ENCODE measurements around the gene RBBP5. TPM values are rescaled to one million over a fixed set of nuclear protein-coding genes. Genes with fewer than 3 reads are reported as not detected.

RBBP5 gene
- total RNA-seq, 2 donors from 2014 or later: 5.6 to 9.3 TPM

DNA sequence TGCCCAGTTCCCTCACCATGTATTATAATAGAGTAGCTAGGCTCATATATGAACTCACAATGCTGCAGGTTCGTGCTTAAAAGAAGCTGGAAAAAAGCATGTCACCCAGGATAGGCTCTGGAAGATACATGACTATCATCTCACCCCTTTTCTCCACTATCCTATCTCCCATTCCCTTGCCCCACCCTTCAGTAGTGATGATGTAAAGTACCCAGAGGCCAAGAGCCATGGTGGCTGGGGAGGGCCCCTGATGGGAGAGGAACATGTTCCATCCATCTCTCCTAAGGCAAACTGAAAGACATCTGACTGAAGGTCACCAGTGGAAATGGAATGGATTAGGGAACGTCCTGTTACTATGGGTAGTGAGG is 20.3 kb upstream of the RBBP5 start:
- H3K4me1 ChIP-seq: peaks cover 18% of the 10 kb centered on the region
- TF ChIP-seq POLR2A (IDR thresholded peaks at IDR 0.05) (no peak), CTCF (IDR thresholded peaks at IDR 0.05) (no peak)
- H3K27ac ChIP-seq: peak overlapping the region in 2 of 4 donors; percentile 51
- no peak for DNase-seq
- intact Hi-C loops (cut with DNase I): no loop called here
- no peaks in the 10 kb centered on the region for H3K27me3 ChIP-seq
- no peak overlapping the region for H3K4me3 ChIP-seq
- H3K9me3 ChIP-seq: no peaks in the 10 kb centered on the region
- WGBS, 2 donors: 25 to 32% methylated on average over 2 of the region's 2 CpGs
- ATAC-seq: no peak
- H3K36me3 ChIP-seq (replicated peaks in 1 of 2; ENCODE audit: insufficient read depth in 1 of 2, low read depth in 2 of 2): no peaks in the 10 kb centered on the region

DNA sequence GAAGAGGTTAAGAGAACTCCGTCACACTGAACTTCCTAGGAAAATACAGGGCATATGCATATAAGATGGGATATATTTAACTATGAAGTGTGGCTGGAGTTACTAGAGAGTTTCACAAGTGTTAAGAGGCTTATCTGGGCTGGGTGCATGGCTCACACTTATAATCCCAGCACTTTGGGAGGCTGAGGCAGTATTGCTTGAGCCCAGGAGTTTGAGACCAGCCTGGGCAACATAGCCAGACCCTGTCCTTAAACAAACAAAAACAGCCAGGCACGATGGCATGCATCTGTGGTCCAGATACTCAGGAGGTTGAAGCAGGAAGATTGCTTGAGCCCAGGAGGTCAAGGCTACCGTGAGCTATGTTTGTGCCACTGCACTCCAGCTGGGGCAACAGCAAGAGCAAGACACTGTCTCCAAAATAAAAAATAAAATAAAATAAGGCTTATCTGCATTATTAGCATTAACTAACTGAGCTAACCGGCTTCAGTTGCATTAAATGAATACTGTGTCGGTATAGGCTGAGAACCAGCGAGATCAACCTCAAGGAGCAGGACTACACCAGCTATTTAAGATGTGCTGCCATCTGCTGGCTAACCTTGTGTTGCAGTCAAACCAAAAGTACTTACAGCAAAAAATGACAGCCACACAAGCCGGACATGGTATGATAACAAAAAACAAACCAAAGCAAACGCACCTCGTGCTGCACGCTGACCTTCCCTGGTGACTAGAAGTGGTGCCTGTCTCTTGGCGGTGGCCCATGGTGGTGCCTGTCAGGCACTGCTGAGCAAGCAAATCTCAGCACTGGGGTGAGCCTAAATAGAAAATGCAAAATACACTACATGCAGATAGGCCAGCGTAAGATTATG is 19.7 kb upstream of the RBBP5 start:
- no peak overlapping the region for H3K4me3 ChIP-seq
- ATAC-seq (peak; percentile 88), DNase-seq (peak; percentile 80 to 90 (median 83))
- intact Hi-C loops (cut with DNase I): no loop called here
- no peaks in the 10 kb centered on the region for H3K36me3 ChIP-seq (replicated peaks in 1 of 2; ENCODE audit: insufficient read depth in 1 of 2, low read depth in 2 of 2)
- H3K27me3 ChIP-seq: no peaks in the 10 kb centered on the region
- TF ChIP-seq POLR2A (IDR thresholded peaks at IDR 0.05): no peak
- peak; percentile 44 to 86 (median 78) for TF ChIP-seq CTCF (IDR thresholded peaks at IDR 0.05)
- H3K27ac ChIP-seq: peak overlapping the region in 2 of 4 donors; percentile 51
- peaks cover 18% of the 10 kb centered on the region for H3K4me1 ChIP-seq
- no peaks in the 10 kb centered on the region for H3K9me3 ChIP-seq
- WGBS, 2 donors: 13 to 18% methylated on average over 12 of the region's 12 CpGs

GRCh38 chr1:205140113-205140512 is 18.3 kb upstream of the RBBP5 start:
- H3K4me3 ChIP-seq: no peak overlapping the region
- H3K27ac ChIP-seq: no peak overlapping the region
- no peak for DNase-seq
- ATAC-seq: no peak
- no peak for TF ChIP-seq CTCF (IDR thresholded peaks at IDR 0.05)
- TF ChIP-seq POLR2A (IDR thresholded peaks at IDR 0.05): no peak
- intact Hi-C loops (cut with DNase I): no loop called here
- H3K4me1 ChIP-seq: peaks cover 17% of the 10 kb centered on the region
- WGBS, 2 donors: 81 to 84% methylated on average over 4 of the region's 4 CpGs
- H3K27me3 ChIP-seq: no peaks in the 10 kb centered on the region
- no peaks in the 10 kb centered on the region for H3K36me3 ChIP-seq (replicated peaks in 1 of 2; ENCODE audit: insufficient read depth in 1 of 2, low read depth in 2 of 2)
- H3K9me3 ChIP-seq: no peaks in the 10 kb centered on the region

GRCh38 chr1:205137901-205138300 is 16.1 kb upstream of the RBBP5 start:
- intact Hi-C loops (cut with DNase I): no loop called here
- no peak for ATAC-seq
- DNase-seq: no peak
- no peak for TF ChIP-seq POLR2A (IDR thresholded peaks at IDR 0.05)
- TF ChIP-seq CTCF (IDR thresholded peaks at IDR 0.05): no peak
- WGBS, 2 donors: 56 to 64% methylated on average over 3 of the region's 3 CpGs
- Histone ChIP-seq H3K9me3 (no peaks in the 10 kb centered on the region), H3K27ac (no peak overlapping the region), H3K4me3 (no peak overlapping the region), H3K4me1 (peaks cover 11% of the 10 kb centered on the region), H3K36me3 (replicated peaks in 1 of 2; ENCODE audit: insufficient read depth in 1 of 2, low read depth in 2 of 2) (no peaks in the 10 kb centered on the region), H3K27me3 (no peaks in the 10 kb centered on the region)

DNA sequence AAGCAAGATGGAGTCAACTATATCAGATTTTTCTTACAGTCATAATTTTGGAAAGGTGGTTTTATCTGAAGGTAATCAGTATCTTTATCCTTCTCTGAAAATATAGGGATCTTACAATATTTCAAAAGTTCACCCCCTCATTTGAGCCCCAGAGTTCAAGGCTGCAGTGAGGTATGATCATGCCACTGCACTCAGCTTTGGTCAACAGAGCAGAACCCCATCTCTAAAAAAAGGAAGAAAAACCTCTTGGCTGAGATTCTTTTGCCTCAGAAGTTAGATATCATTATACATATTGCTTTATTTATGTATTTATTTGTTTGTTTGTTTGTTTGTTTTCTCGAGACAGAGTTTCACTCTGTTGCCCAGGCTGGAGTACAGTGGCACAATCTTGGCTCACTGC is 11.5 kb upstream of the RBBP5 start:
- ATAC-seq: no peak
- WGBS, 2 donors: 40 to 47% methylated on average over 1 of the region's 1 CpG
- no peak for DNase-seq
- Histone ChIP-seq H3K9me3 (no peaks in the 10 kb centered on the region), H3K4me3 (no peak overlapping the region), H3K36me3 (replicated peaks in 1 of 2; ENCODE audit: insufficient read depth in 1 of 2, low read depth in 2 of 2) (no peaks in the 10 kb centered on the region), H3K27me3 (no peaks in the 10 kb centered on the region), H3K27ac (no peak overlapping the region), H3K4me1 (no peaks in the 10 kb centered on the region)
- TF ChIP-seq POLR2A (IDR thresholded peaks at IDR 0.05): no peak
- no peak for TF ChIP-seq CTCF (IDR thresholded peaks at IDR 0.05)
- intact Hi-C loops (cut with DNase I): no loop called here
